ENCODE measurements around the gene KDM5B.

DNA sequence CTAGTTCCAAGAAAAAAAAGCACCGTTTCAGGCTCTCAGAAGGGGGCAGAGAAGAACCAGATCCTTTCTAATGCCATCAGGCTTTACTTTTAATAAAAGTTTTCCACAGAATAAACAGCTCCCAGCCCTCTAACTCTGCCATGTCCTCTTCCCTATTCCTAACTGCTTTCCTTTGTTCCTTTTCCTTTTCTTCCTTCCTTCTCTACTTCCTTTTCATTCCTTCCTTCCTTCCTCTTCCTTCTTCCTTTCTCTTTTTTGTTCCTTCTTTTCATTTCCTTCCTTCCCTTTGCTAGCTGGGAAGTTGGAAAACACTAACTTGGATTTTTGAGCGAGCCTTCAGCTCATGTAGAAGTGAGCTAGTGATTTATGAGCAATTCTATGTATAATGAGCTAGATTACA, 46.2 kb downstream of the KDM5B start:
- TF ChIP-seq SNAI2 (CRISPR knock-in tag; IDR thresholded peaks at IDR 0.05) (no peak), BACH2 (CRISPR knock-in tag; IDR thresholded peaks at IDR 0.05; ENCODE audit: borderline replicate concordance) (no peak), ZFP30 (CRISPR knock-in tag; IDR thresholded peaks at IDR 0.05) (no peak), ZNF70 (CRISPR knock-in tag; IDR thresholded peaks at IDR 0.05) (no peak), RARB (CRISPR knock-in tag; IDR thresholded peaks at IDR 0.05) (no peak), ZFP3 (CRISPR knock-in tag; IDR thresholded peaks at IDR 0.05) (no peak), ARNTL (CRISPR knock-in tag; IDR thresholded peaks at IDR 0.05; ENCODE audit: borderline replicate concordance, low read depth) (no peak), CREB5 (CRISPR knock-in tag; IDR thresholded peaks at IDR 0.05; ENCODE audit: low read depth) (no peak), PPARA (CRISPR knock-in tag; IDR thresholded peaks at IDR 0.05; ENCODE audit: borderline replicate concordance) (no peak), GLIS3 (CRISPR knock-in tag; IDR thresholded peaks at IDR 0.05) (no peak), ESRRG (CRISPR knock-in tag; IDR thresholded peaks at IDR 0.05) (no peak)
- TF ChIP-seq, protein P1, sequence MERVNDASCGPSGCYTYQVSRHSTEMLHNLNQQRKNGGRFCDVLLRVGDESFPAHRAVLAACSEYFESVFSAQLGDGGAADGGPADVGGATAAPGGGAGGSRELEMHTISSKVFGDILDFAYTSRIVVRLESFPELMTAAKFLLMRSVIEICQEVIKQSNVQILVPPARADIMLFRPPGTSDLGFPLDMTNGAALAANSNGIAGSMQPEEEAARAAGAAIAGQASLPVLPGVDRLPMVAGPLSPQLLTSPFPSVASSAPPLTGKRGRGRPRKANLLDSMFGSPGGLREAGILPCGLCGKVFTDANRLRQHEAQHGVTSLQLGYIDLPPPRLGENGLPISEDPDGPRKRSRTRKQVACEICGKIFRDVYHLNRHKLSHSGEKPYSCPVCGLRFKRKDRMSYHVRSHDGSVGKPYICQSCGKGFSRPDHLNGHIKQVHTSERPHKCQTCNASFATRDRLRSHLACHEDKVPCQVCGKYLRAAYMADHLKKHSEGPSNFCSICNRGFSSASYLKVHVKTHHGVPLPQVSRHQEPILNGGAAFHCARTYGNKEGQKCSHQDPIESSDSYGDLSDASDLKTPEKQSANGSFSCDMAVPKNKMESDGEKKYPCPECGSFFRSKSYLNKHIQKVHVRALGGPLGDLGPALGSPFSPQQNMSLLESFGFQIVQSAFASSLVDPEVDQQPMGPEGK (CRISPR knock-in tag; IDR thresholded peaks at IDR 0.05; ENCODE audit: borderline replicate concordance): no peak

All from SK-N-SH treated with all-trans-retinoic acid at 6 μM for 48 hours (cell line).